Stimulated activated CD4-positive, alpha-beta T cell treated with anti-CD3 and anti-CD28 coated beads, Interleukin-2, amount 100 ng/mL, for 24 hours (primary cell): ENCODE results near the gene STRN3.
A peak's percentile ranks its signal among the peaks of the same experiment; 100 is the strongest.

ENCODE experiments used
- DNase-seq, 2 donors: peaks; one replicate each; pipeline ENCODE4 v3.0.0-alpha.2; 2020

Gene STRN3

GRCh38 chr14:30864934-30865333 lies 161.2 kb downstream of the STRN3 start:
- no peak for DNase-seq

- no peak for DNase-seq
Measured at GRCh38 chr14:30861200-30861599, 165.0 kb downstream of the STRN3 start.

GRCh38 chr14:30855345-30856037 lies 170.7 kb downstream of the STRN3 start:
- peak; percentile 18 to 26 for DNase-seq

GRCh38 chr14:30854492-30854891 lies 171.7 kb downstream of the STRN3 start:
- DNase-seq, result no peak

GRCh38 chr14:30853946-30854345 lies 172.2 kb downstream of the STRN3 start:
- DNase-seq, result no peak

GRCh38 chr14:30849983-30850382 lies 176.2 kb downstream of the STRN3 start:
- DNase-seq, result no peak

DNA sequence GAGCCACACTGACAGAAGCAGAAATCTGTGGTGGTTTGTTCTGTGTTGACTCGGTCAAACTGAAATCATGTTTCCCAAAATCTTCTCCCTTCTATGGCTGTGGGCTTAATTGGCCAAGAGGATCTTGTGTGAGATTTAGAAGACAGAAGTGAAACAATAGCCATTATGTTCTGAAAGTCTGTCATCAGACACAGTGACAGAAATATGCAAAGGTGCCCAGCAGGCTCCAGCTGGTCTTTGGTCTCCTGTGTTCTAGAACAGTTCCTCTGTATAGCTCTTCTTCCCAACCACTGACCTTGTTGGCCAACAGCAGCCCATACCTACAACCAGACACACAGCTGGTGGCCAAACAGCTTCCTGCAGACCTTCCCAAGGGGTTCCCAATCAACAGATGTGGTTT lies 176.8 kb downstream of the STRN3 start:
- DNase-seq, result no peak

DNA sequence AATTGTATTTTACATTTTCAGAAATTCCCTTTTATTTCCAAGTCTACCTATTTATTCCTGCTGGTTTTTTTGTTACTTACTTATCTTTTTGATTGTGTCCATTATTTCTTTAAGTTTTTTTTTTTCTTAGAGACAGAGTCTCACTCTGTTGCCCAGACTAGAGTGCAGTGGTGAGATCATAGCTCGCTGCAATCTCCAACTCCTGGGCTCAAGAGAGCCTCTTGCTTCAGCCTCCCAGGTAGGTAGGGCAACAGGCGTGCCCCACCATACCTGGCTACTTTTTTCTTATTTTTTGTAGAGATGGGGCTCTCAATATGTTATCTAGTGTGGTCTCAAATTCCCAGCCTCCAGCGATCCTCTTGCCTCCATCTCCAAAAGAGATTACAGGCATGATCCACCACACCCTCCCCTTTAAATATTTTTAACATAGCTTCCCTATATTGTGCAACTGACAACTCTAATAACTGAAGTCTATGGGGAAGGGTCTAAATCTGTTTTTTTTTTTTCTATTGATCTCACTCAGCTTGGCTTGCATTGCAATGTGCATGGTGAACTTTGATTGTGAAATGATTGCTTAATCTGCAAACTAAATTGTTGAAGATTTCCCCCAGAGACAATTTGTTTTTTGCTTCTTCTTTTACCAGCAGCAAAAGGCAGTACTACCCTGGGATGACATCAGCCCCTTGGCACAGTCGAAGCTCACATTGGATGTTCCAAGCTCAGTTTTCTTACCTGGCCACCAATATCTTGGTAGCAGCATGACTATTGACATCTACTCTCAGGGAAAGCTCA lies 177.5 kb downstream of the STRN3 start:
- DNase-seq, result no peak
